Measurements from ENCODE around the gene UBA6.
"Not testable (repeated sequence)": the region's sequence is repeated elsewhere in the genome, so short reads cannot be mapped to it uniquely, and the experiment has no call there.

Gene UBA6

GRCh38 chr4:67659065-67659464, 41.9 kb downstream of the UBA6 start:
- no peak for DNase-seq

- DNase-seq: no peak
Measured at GRCh38 chr4:67658302-67658701, 42.7 kb downstream of the UBA6 start.

- DNase-seq: no peak
Measured at GRCh38 chr4:67651536-67651935, 49.4 kb downstream of the UBA6 start.

GRCh38 chr4:67638136-67638535, 62.8 kb downstream of the UBA6 start:
- peak; percentile 80 for DNase-seq

GRCh38 chr4:67636978-67637377, 64.0 kb downstream of the UBA6 start:
- not testable (repeated sequence) for DNase-seq

GRCh38 chr4:67635331-67635730, 65.6 kb downstream of the UBA6 start:
- no peak for DNase-seq

- DNase-seq: no peak
Measured at GRCh38 chr4:67634741-67635140, 66.2 kb downstream of the UBA6 start.

- peak; percentile 84 for DNase-seq
Measured at GRCh38 chr4:67632492-67632891, 68.5 kb downstream of the UBA6 start.

- no peak for DNase-seq
Measured at GRCh38 chr4:67624939-67625338, 76.0 kb downstream of the UBA6 start.

- no peak for DNase-seq
Measured at GRCh38 chr4:67616478-67616877, 84.5 kb downstream of the UBA6 start.

- peak; percentile 48 for DNase-seq
Measured at GRCh38 chr4:67615119-67615518, 85.8 kb downstream of the UBA6 start.

- no peak for DNase-seq
Measured at GRCh38 chr4:67614186-67614585, 86.8 kb downstream of the UBA6 start.

GRCh38 chr4:67608027-67608426, 92.9 kb downstream of the UBA6 start:
- DNase-seq: no peak

- DNase-seq: no peak
Measured at GRCh38 chr4:67604749-67605148, 96.2 kb downstream of the UBA6 start.

GRCh38 chr4:67604029-67604381, 97.0 kb downstream of the UBA6 start:
- no peak for DNase-seq

GRCh38 chr4:67603310-67604028, 97.5 kb downstream of the UBA6 start:
- no peak for DNase-seq

GRCh38 chr4:67593741-67594175, 107.2 kb downstream of the UBA6 start:
- peak; percentile 12 for DNase-seq

- no peak for DNase-seq
Measured at GRCh38 chr4:67587156-67587555, 113.8 kb downstream of the UBA6 start.

- no peak for DNase-seq
Measured at GRCh38 chr4:67584496-67584895, 116.5 kb downstream of the UBA6 start.

- DNase-seq: no peak
Measured at GRCh38 chr4:67581913-67582312, 119.0 kb downstream of the UBA6 start.

GRCh38 chr4:67581208-67581857, 119.6 kb downstream of the UBA6 start:
- peak; percentile 53 for DNase-seq

GRCh38 chr4:67580577-67580976, 120.4 kb downstream of the UBA6 start:
- no peak for DNase-seq

- no peak for DNase-seq
Measured at GRCh38 chr4:67576538-67576937, 124.4 kb downstream of the UBA6 start.

- no peak for DNase-seq
Measured at GRCh38 chr4:67576059-67576466, 124.9 kb downstream of the UBA6 start.
